SJSA1 (cell line): ENCODE measurements around the gene TBC1D9B. TPM values are rescaled to one million over a fixed set of nuclear protein-coding genes. Genes with fewer than 3 reads are reported as not detected.

Source experiments
- DNase-seq, 2 experiments: peaks; one replicate each; pipeline ENCODE4 v3.0.0-alpha.2; 2015 to 2020; ENCODE audit warnings: low spot score in 2 of 2, low read depth in 1 of 2
- H3K27ac ChIP-seq: fragments of 250-450 bp; sonication (Bioruptor Pico); 2 replicates; pipeline ENCODE4 v1.5.1; 2020; ENCODE audit warnings: mild to moderate bottlenecking, moderate library complexity
- H3K27me3 ChIP-seq: fragments of 250-450 bp; sonication (Bioruptor Pico); replicated peaks from 2 replicates; pipeline ENCODE4 v1.5.1; 2020; ENCODE audit warnings: mild to moderate bottlenecking, moderate library complexity
- H3K36me3 ChIP-seq: fragments of 250-450 bp; sonication (Bioruptor Pico); 2 replicates; pipeline ENCODE4 v1.5.1; 2020; ENCODE audit warnings: mild to moderate bottlenecking
- H3K4me1 ChIP-seq: fragments of 250-450 bp; sonication (Bioruptor Pico); replicated peaks from 2 replicates; pipeline ENCODE4 v1.6.1; 2021; ENCODE audit warnings: mild to moderate bottlenecking
- H3K4me3 ChIP-seq: fragments of 250-450 bp; sonication (Bioruptor Pico); 2 replicates; pipeline ENCODE4 v1.5.1; 2020; ENCODE audit warnings: mild to moderate bottlenecking
- H3K9me3 ChIP-seq: fragments of 250-450 bp; sonication (Bioruptor Pico); replicated peaks from 2 replicates; pipeline ENCODE4 v1.5.1; 2020; ENCODE audit warnings: mild to moderate bottlenecking
- total RNA-seq: library from RNA; depleted of rRNA; stranded (reverse); fragments of >200 nt; shearing (Covaris generic); gene quantifications from 2 replicates; pipeline ENCODE4 v1.2.3, GENCODE V29; 2014

TBC1D9B gene
- total RNA-seq, 1 experiment from 2014 or later: 43.2 TPM

DNA sequence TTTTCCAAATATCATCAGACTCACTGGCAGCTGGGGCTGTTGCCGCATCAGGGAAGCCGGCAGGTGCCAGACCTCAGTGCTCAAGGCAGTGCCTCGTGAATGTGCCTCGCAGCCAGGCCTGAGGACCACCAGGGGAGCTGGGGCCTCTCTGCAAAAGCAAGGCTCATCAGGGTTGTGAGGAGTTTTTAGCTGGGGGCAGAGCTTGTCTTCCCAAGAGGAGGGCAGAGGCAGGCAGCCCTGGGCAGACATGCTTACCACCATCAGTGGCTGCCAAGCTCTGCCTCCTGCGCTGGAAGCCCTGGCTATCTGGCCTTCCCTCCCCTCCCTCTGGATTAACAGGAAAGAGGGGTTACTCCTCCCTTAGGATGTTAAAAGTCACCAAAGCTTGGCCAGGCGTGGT is 8.8 kb upstream of the TBC1D9B start:
- Histone ChIP-seq H3K27me3 (peaks cover 6% of the 10 kb centered on the region; the same call in 1 of the 2 replicates), H3K27ac (no peak overlapping the region), H3K4me1 (0 out of 2 replicates have a peak, but pooled peaks cover 6% of the 10 kb centered on the region), H3K9me3 (no peaks in the 10 kb centered on the region), H3K36me3 (no peaks in the 10 kb centered on the region), H3K4me3 (no peak overlapping the region)
- no peak for DNase-seq

GRCh38 chr5:179915406-179915935 is 7.8 kb upstream of the TBC1D9B start:
- no peaks in the 10 kb centered on the region for H3K36me3 ChIP-seq
- DNase-seq: no peak
- 0 out of 2 replicates have a peak, but pooled peaks cover 6% of the 10 kb centered on the region for H3K4me1 ChIP-seq
- no peaks in the 10 kb centered on the region for H3K9me3 ChIP-seq
- no peak overlapping the region for H3K4me3 ChIP-seq
- H3K27me3 ChIP-seq: no peaks in the 10 kb centered on the region; the same call in 1 of the 2 replicates
- H3K27ac ChIP-seq: no peak overlapping the region

DNA sequence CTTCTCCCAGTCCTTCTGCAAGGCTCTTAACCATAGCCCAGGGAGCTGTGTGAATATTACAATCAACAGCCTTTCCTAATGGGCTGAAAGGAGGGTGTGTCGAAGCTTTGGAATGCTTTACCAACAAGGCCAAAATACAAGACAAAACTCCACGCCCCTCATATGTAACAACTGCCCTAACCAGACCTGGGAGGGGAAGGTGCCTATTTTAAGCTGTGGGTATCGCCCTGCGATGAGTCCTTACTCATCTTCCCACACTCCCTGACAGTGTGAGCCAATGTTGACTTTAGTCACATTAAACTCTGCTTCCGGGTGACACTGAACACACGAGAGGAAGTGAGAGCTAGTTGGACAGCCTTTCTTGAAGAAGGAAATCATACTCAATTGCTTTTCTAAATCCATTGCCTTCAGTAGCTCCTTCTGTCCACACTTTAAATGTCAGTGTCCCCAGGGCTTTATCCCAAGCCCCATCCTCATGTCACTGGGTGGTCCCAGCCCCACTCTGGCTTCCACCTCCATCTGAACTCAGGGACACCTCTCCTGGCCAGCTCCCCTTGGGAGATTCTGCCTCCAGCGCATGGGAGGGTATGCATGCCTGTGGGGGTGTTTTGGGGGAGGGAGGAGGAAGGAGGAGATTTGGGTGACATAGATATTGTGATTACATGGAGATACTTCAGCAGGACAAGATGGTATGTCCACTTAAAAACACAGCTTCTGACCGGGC is 6.5 kb upstream of the TBC1D9B start:
- no peak overlapping the region for H3K27ac ChIP-seq
- no peak for DNase-seq
- no peaks in the 10 kb centered on the region; the same call in 1 of the 2 replicates for H3K27me3 ChIP-seq

DNA sequence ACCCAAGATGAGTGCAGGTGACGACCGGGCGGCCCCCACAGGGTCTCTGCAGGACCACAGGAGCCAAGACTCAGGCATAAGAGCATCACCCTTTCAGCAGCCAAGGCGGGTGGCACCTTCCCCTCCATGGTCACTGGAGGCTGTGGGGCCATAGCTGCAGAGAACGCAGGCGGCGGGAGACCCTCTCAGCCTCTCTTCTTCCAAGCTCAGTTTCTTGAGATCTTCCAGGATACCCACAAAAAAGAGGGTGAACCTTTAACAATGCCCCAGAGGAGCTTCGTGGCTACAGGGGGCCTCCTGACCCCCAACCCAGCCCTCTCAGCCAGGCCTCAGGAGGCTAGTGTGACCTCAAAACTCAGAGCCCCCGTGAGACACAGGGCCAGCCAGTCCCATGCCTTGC is 5.8 kb upstream of the TBC1D9B start:
- Histone ChIP-seq H3K4me3 (no peak overlapping the region), H3K36me3 (no peaks in the 10 kb centered on the region), H3K9me3 (0 out of 2 replicates have a peak, but pooled peaks cover 2% of the 10 kb centered on the region), H3K27me3 (no peaks in the 10 kb centered on the region; the same call in 1 of the 2 replicates), H3K27ac (no peak overlapping the region), H3K4me1 (0 out of 2 replicates have a peak, but pooled peaks cover 6% of the 10 kb centered on the region)
- DNase-seq: no peak

More for the DNA sequence above, 6.5 kb upstream of the TBC1D9B start:
- Histone ChIP-seq H3K4me3 (no peak overlapping the region), H3K4me1 (0 out of 2 replicates have a peak, but pooled peaks cover 6% of the 10 kb centered on the region), H3K36me3 (no peaks in the 10 kb centered on the region), H3K9me3 (no peaks in the 10 kb centered on the region)

- no peak for DNase-seq
- 0 out of 2 replicates have a peak, but pooled peaks cover 3% of the 10 kb centered on the region for H3K9me3 ChIP-seq
- H3K27me3 ChIP-seq: no peaks in the 10 kb centered on the region; the same call in 1 of the 2 replicates
- no peaks in the 10 kb centered on the region for H3K36me3 ChIP-seq
- no peak overlapping the region for H3K27ac ChIP-seq
- peaks cover 11% of the 10 kb centered on the region; the same call in 1 of the 2 replicates for H3K4me1 ChIP-seq
- no peak overlapping the region for H3K4me3 ChIP-seq
These were observed 5.3 kb upstream of the TBC1D9B start for GRCh38 chr5:179912951-179913350.

DNA sequence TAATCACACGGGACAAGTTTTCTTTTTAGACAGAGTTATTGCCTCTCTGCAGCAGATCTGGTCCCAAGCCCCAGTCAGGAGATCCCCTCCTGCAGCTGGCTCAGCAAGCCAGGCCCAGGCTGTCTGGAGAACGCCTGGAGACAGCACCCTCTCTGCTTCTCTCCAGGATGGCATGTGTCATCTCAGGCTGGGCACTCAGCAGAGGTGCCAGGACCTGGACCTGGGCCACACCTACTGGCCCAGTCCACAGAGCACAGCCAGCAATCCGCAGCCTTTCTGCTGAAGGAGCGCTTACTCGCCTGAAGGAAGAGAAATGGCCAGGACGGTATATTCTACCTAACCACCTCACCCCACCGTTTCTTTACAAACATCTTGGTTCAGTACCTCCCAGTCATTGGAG is 4.7 kb upstream of the TBC1D9B start:
- no peak overlapping the region for H3K4me3 ChIP-seq
- H3K27me3 ChIP-seq: no peaks in the 10 kb centered on the region
- H3K36me3 ChIP-seq: no peaks in the 10 kb centered on the region
- no peak for DNase-seq
- H3K27ac ChIP-seq: no peak overlapping the region
- H3K4me1 ChIP-seq: peaks cover 13% of the 10 kb centered on the region; the same call in 1 of the 2 replicates
- 0 out of 2 replicates have a peak, but pooled peaks cover 3% of the 10 kb centered on the region for H3K9me3 ChIP-seq

DNA sequence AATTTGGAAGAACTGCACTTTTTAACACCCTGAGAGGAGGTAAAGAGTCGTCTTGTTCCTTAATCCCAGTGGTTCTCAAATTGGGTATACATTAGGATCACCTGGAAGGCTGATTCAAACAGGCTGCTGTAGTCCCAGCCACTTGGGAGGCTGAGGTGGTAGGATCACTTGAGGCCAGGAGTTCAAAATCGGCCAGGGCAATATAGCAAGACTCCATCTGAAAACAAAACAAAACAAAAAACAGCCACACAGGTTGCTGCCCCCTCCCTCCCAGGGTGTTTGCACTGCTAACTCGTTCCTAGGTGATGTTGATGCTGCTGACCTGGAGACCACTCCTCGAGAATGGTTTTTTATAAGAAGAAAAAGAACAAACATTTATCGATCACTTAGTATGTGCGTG is 1.5 kb upstream of the TBC1D9B start:
- 0 out of 2 replicates have a peak, but pooled peaks cover 3% of the 10 kb centered on the region for H3K9me3 ChIP-seq
- H3K27ac ChIP-seq: no peak overlapping the region
- peaks cover 31% of the 10 kb centered on the region for H3K36me3 ChIP-seq
- no peaks in the 10 kb centered on the region for H3K27me3 ChIP-seq
- no peak for DNase-seq
- peaks cover 20% of the 10 kb centered on the region for H3K4me1 ChIP-seq
- no peak overlapping the region for H3K4me3 ChIP-seq

DNA sequence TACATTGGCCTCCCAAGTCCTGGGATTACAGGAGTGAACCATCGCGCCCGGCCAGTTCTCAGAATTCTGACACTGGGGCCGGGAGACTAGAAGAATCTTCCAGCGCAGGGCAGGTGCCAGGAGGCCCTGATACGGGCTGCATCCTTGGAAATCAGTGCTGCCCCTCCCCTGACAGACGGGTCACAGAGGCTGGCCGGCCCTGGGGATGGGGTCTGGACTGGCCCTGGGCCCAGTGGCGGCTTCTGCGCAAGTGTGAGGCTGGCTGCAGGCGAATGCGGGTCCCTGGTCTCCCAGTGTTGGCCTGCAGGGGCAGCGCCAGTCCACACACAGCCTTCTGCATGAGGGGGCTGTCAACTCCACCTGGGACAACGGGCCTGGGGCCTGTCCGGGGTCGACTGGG is 831 bp upstream of the TBC1D9B start:
- Histone ChIP-seq H3K27me3 (no peaks in the 10 kb centered on the region), H3K4me3 (no peak overlapping the region), H3K27ac (no peak overlapping the region), H3K4me1 (peaks cover 16% of the 10 kb centered on the region), H3K36me3 (peaks cover 36% of the 10 kb centered on the region), H3K9me3 (0 out of 2 replicates have a peak, but pooled peaks cover 3% of the 10 kb centered on the region)
- DNase-seq: no peak

- H3K36me3 ChIP-seq: peaks cover 51% of the 10 kb centered on the region
- H3K27ac ChIP-seq: no peak overlapping the region
- H3K4me1 ChIP-seq: peaks cover 16% of the 10 kb centered on the region
- H3K9me3 ChIP-seq: 0 out of 2 replicates have a peak, but pooled peaks cover 3% of the 10 kb centered on the region
- H3K27me3 ChIP-seq: no peaks in the 10 kb centered on the region
- peak in 1 of 2 experiments; percentile 39 for DNase-seq
- H3K4me3 ChIP-seq: peak overlapping the region; percentile 88
These were observed 722 bp downstream of the TBC1D9B start for GRCh38 chr5:179906795-179907555.

DNA sequence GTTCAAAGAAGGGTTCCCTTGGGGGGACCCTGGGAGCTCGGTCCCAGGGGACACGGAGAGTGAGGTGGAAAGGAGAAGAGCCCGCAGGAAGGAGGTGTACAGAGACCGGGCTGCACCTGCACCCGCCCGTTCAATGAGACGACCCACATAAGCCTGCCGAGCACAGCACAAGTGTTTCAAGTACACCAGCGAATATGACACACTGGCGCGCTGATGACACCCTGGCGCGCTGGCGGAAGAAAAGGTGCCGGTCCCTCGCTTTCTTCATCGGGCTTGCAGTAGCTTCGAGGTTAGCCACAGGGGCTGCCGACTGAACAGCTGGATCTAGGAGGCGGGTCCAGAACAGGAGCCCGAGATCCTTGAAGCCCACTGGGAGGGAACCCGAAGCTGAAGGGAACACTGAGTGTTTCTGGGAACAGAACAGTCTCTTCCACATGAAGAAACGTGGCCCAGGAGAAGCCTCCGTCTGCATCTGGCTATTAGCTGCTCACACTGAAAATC is 1.4 kb downstream of the TBC1D9B start:
- H3K27ac ChIP-seq: no peak overlapping the region
- 0 out of 2 replicates have a peak, but pooled peaks cover 3% of the 10 kb centered on the region for H3K9me3 ChIP-seq
- peaks cover 16% of the 10 kb centered on the region for H3K4me1 ChIP-seq
- H3K27me3 ChIP-seq: no peaks in the 10 kb centered on the region
- peak overlapping the region; percentile 88; the same call in 1 of the 2 replicates for H3K4me3 ChIP-seq
- DNase-seq: no peak
- peaks cover 58% of the 10 kb centered on the region for H3K36me3 ChIP-seq

DNA sequence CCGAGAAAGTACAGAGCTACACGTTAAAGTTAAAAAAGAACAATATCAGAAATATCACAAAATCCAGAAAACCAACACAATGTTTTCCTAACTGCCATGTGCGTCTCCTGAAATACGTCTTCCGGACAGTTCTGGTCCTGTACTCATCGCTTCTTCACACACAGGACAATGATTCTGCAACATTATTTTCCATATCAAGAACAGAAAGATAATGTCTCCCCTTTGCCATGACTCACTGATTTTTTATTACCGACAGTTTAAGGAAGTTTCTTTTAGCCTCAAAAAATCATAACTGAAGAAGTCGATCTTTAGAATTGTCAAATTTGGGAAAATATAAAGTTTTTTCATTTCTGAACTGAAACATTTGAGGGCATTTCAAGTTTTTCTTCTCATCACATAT is 2.5 kb downstream of the TBC1D9B start:
- Histone ChIP-seq H3K36me3 (peaks cover 70% of the 10 kb centered on the region), H3K27me3 (no peaks in the 10 kb centered on the region), H3K4me3 (no peak overlapping the region), H3K27ac (no peak overlapping the region), H3K9me3 (0 out of 2 replicates have a peak, but pooled peaks cover 3% of the 10 kb centered on the region), H3K4me1 (peaks cover 16% of the 10 kb centered on the region)
- no peak for DNase-seq

GRCh38 chr5:179904463-179905160 is 3.1 kb downstream of the TBC1D9B start:
- H3K27ac ChIP-seq: no peak overlapping the region
- H3K4me3 ChIP-seq: no peak overlapping the region
- no peaks in the 10 kb centered on the region for H3K27me3 ChIP-seq
- peaks cover 16% of the 10 kb centered on the region for H3K4me1 ChIP-seq
- H3K9me3 ChIP-seq: 0 out of 2 replicates have a peak, but pooled peaks cover 3% of the 10 kb centered on the region
- peaks cover 75% of the 10 kb centered on the region for H3K36me3 ChIP-seq
- DNase-seq: no peak

DNA sequence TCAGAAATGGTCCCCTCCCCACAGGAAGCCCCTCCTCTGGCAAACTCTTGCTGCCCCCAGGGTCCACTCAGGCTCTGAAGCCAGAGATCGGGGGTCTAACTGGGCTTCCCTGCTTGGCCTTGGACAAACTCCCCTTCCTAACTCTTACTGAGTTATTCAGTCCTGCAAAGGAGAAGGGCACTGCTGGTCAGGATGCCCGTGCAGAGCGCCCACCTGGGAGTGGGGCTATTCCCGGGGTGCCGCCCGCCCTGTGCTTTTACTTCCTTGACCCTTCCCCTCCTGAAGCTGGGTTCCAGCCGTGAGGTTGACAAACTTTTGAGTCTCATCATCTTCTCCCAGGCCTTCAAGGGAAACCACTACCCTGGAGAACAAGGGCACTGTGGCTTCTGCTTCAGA is 4.9 kb downstream of the TBC1D9B start:
- H3K27me3 ChIP-seq: no peaks in the 10 kb centered on the region
- H3K36me3 ChIP-seq: peaks cover 94% of the 10 kb centered on the region
- no peak overlapping the region for H3K4me3 ChIP-seq
- peaks cover 9% of the 10 kb centered on the region for H3K4me1 ChIP-seq
- no peaks in the 10 kb centered on the region for H3K9me3 ChIP-seq
- DNase-seq: no peak
- no peak overlapping the region for H3K27ac ChIP-seq
